Testis (tissue), 2 donors: Measurements from ENCODE around the gene WFDC5.

Experiments
- POLR2A ChIP-seq: fragments of 450-650 bp; IDR thresholded peaks from one replicate; pipeline ENCODE4 v1.6.1; 2017; ENCODE audit warnings: antibody characterized with exemption, mild to moderate bottlenecking, moderate library complexity
- TF ChIP-seq, protein P1 (sequence below), 3 experiments: fragments of 450-650 bp in 2 of 3; fragments of 200-600 bp in 1 of 3; sonication (generic) in 1 of 3; IDR thresholded peaks; one replicate each; pipeline ENCODE4 v1.5.1; 2016 to 2019; ENCODE audit warnings: antibody characterized with exemption in 3 of 3, mild to moderate bottlenecking in 2 of 3, moderate library complexity in 1 of 3

- TF ChIP-seq, protein P1, sequence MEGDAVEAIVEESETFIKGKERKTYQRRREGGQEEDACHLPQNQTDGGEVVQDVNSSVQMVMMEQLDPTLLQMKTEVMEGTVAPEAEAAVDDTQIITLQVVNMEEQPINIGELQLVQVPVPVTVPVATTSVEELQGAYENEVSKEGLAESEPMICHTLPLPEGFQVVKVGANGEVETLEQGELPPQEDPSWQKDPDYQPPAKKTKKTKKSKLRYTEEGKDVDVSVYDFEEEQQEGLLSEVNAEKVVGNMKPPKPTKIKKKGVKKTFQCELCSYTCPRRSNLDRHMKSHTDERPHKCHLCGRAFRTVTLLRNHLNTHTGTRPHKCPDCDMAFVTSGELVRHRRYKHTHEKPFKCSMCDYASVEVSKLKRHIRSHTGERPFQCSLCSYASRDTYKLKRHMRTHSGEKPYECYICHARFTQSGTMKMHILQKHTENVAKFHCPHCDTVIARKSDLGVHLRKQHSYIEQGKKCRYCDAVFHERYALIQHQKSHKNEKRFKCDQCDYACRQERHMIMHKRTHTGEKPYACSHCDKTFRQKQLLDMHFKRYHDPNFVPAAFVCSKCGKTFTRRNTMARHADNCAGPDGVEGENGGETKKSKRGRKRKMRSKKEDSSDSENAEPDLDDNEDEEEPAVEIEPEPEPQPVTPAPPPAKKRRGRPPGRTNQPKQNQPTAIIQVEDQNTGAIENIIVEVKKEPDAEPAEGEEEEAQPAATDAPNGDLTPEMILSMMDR (IDR thresholded peaks at IDR 0.05): peak in 1 of 3 experiments; percentile 64
- TF ChIP-seq POLR2A: no peak
These were observed 3.0 kb downstream of the WFDC5 start for GRCh38 chr20:45111799-45112471.
